ENCODE results near the gene ACTR3.

The ACTR3 gene

GRCh38 chr2:113876503-113877387, 13.1 kb upstream of the ACTR3 start:
- no peak for FAIRE-seq

- no peak for FAIRE-seq
Measured at GRCh38 chr2:113877711-113878598, 11.9 kb upstream of the ACTR3 start.

GRCh38 chr2:113878743-113879142, 11.1 kb upstream of the ACTR3 start:
- no peak for FAIRE-seq

GRCh38 chr2:113879457-113879856, 10.4 kb upstream of the ACTR3 start:
- no peak for FAIRE-seq

DNA sequence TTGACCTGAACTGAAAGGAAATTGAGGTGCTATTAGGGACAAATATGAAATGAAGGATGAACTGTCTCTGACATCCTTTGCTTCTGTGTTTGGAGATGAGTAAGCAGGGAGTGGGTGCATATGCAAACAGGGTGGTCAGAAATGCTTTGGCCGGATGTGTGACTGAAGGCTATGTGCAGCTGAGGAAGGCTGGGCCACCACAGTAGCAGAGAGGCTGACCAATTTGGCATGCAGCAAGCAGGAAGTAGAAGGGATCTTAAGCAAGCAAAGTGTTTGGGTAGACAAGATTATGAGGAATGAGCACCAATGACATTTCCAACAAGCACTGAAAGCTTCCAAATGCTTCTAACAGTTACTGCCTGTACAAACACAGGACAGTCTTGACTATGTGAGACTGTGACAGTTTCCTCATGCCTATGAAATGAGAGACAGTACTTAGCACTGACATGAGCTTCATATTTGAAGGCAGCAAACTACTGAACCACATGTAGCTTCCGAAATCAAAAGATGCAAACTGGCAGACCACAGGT, 3.3 kb upstream of the ACTR3 start:
- no peak for FAIRE-seq

DNA sequence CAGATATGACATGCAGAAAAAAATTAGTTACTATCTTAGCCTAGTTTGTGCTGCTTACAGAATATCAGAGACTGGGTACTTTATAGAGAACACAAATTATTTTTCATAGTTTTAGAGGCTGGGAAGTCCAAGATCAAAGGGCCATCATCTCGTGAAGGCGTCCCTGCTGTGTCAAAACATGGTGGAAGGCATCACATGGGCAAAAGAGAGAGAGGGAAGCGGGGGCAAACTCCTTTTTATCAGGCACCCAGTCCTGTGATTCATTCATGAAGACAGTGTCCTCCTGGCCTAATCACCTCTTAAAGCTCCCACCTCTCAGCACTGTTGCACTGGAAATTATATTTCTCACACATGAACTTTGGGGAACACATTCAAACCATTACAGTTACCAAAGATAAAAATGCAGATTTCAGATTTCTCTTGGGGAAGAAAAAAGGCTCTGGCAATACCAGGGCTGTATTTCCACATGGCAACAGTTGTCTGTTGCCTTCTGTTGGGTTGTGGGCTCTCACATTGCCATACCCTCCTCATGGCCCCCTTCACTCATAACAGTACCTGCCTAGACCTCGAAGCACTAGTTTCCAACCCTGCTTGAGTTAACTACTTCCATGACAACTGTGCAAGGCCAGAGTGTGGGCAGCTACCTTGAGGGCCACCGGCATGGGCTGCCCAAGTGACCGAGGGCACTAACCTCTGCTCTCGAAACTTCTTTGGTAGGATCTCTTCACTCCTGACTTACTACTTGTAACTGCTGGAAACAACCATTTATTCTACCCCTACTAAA, 2.7 kb upstream of the ACTR3 start:
- FAIRE-seq = no peak

GRCh38 chr2:113888641-113889470, 1.0 kb upstream of the ACTR3 start:
- no peak for FAIRE-seq

DNA sequence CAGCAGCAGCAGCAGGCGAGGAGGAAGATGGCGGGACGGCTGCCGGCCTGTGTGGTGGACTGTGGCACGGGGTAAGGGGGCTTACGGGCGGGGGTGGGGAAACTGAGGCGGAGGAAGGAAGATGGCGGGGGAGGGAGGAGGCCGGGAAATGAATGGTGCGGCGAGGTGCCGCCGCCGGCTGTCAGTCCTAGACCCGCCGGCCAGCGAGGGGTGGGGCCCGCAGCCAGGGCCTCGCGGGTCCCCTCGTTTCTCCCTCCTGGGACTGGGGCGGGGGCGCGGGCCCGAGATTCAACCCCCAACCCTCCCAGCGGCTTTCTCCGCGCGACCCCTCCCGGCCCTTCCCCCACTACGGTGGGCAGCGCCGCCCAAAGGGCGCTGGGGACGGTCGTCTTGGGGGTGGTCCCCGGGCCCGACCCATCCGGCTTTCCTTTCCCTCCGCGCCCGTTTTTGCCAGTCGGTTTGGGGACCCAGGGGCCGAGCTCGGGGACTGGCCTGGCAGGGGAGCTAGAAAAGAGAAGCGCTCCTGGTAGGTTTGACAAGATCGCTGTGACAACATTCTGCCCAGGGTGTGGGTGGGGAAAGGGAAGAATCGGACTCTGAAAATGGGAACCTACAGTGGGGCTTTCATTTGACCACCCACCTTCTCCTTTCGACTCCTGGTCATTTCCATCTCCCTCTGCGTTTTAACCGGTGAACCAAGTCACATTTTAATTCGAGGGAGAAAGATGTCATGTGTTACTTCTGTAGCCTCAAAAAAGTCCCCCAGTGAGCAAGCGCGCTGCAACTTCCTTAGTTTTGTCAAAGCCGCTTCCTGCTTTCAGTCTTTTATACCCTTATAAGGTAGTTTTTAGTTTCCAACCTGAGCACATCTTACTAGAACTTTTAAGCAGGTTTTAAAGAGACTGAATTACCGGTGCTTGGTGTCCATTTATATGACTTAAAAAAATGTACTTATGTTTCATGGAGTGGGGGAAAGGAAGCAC, 655 bp downstream of the ACTR3 start:
- FAIRE-seq = no peak

- no peak for FAIRE-seq
Measured at GRCh38 chr2:113891265-113891959, 1.5 kb downstream of the ACTR3 start.

DNA sequence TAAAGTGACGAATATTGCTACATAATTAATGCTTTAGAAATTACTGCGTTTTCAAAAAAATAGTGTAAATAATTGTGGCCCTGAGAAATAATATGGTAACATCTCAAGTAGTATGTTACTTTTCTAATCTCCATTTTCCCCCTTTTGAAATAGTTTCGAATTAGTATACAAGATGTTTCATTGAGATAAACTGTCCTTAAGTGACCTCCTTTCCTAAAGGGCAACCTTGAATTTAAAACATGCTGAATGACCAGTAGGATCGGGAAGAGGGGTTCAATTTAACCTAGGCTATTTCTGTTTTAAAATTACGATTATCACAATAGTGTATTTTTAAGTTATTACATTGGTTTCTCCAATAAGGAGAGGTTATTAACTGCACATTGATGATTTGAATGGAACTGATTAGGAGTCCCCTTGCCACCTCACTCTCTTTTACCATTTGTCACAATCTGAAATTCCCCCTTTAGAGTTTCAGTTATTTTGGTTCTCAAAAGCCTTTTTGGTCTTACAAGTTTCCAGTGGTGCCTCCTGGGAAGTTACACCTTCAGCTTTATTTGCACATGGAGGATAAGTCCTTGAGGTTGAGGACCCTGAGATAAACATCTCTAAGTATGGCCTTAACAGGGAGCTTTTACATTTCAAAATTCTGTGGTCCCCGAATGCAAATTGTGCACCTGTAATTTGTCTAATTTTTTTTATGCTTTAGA, 2.3 kb downstream of the ACTR3 start:
- FAIRE-seq = no peak

DNA sequence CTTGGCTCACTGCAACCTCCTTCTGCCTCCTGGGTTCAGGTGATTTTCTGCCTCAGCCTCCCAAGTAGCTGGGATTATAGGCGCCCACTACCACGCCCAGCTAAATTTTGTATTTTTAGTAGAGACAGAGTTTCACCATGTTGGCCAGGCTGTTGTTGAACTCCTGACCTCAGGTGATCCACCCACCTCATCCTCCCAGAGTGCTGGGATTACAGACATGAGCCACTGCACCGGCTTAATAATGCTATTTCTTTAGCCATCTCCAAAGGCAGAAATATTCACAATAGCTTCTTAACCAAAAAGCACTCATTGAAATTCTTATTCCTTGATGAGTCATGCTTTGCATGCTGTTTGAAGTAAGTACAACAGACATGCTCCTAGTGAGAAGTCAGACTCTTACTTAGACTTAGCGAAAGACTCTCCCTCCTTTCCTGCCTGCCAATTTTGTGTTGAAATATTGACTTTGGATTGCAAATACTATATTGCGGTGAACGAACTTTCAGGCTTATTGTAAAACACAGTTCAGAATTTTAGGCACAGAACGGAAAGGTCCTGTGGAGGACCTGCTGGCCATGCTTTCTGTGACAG, 4.4 kb downstream of the ACTR3 start:
- no peak for FAIRE-seq

- no peak for FAIRE-seq
Measured at GRCh38 chr2:113895301-113895700, 5.4 kb downstream of the ACTR3 start.

- FAIRE-seq = no peak
Measured at GRCh38 chr2:113895819-113896563, 6.1 kb downstream of the ACTR3 start.

GRCh38 chr2:113896791-113897190, 6.9 kb downstream of the ACTR3 start:
- FAIRE-seq = no peak

GRCh38 chr2:113898081-113898480, 8.2 kb downstream of the ACTR3 start:
- FAIRE-seq = no peak

DNA sequence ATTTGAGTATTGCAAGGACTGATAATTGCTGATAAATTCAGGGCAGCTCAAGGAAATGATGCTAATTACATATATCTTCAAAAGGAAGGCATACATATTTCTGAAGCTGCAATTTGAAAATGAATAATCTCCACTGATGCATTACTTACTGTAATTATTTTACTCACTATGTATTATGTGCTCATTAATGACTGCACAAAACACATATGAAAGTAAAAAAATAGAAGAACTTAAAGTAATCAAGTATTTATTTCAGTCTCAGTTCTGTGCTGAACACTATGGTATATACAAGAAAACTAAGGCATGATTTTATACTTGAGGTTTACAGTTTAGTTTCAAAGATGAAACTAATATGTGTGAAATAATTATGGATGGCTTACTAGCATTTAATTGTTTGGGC, 9.3 kb downstream of the ACTR3 start:
- peak; percentile 21 for FAIRE-seq

DNA sequence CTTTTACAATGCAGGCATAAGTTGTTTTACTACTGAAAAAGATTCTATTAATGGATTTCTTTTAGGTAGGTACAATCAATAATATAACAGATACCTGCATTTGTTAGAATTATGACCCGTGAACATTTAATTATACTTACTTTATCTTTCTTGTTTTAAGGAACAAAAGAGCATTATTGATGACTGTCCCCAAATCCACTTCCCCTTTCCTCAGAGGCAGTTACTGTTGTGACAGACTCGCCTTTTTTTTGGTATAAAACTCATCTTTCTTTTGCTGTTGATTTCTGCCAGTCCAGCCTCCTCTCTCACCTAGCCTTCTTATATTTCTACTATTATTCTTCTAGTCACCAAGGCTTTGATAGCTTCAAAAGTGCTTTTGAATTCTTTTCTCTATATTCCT, 12.1 kb downstream of the ACTR3 start:
- no peak for FAIRE-seq

DNA sequence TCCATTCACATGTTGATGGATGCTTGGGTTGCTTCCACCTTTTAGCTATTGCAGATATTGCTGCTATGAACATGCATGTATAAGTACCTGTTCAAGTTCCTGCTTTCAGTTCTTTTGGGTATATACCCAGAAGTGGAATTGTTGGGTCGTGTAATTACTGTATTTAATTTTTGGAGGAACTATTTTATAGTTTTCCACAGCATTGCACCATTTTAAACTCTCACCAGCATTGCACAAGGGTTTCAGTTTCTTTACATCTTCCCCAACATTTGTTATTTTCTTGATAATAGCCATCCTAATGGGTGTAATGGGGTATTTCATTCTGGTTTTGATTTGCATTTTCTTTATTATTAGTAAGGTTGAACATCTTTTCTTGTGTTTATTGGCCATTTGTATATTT, 16.0 kb downstream of the ACTR3 start:
- FAIRE-seq = no peak
